ENCODE data around the gene ADGRG2. TPM values are rescaled to one million over a fixed set of nuclear protein-coding genes. Genes with fewer than 3 reads are reported as not detected.

ADGRG2 gene
- polyA plus RNA-seq, 3 donors, result not detected

DNA sequence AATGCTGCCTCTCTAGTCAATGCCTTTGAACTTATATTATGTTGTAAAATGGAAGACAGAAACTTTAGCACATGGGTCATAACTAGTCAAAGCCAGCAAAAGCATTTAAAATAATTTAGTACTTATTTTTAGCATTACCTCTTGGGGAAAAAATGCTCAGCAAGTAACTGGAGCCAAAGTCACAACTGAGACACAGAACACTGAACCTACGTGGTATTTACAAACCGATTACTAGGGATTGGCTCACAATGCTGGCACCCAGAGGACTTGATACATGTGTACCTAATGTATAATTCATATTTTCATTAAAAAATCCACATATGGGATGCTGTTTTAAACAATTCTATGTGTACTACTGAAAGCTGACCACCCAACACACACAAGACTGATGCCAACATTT, 176.8 kb downstream of the ADGRG2 start:
- H3K9me3 ChIP-seq (replicated peaks in 1 of 2; ENCODE audit: control insufficient read depth in 1 of 2, insufficient read depth in 1 of 2, low read length in 2 of 2), result no peaks in the 10 kb centered on the region
- no CpG with 5 or more reads among the region's 2 CpGs for WGBS (ENCODE audit: insufficient coverage)
- no peaks in the 10 kb centered on the region for H3K9me3 Mint-ChIP-seq
- H3K9ac ChIP-seq (ENCODE audit: insufficient read depth, low read length, poor library complexity, severe bottlenecking), result no peak overlapping the region
- H4K20me1 ChIP-seq (ENCODE audit: insufficient read depth, low read length), result no peaks in the 10 kb centered on the region
- TF ChIP-seq, protein P1, sequence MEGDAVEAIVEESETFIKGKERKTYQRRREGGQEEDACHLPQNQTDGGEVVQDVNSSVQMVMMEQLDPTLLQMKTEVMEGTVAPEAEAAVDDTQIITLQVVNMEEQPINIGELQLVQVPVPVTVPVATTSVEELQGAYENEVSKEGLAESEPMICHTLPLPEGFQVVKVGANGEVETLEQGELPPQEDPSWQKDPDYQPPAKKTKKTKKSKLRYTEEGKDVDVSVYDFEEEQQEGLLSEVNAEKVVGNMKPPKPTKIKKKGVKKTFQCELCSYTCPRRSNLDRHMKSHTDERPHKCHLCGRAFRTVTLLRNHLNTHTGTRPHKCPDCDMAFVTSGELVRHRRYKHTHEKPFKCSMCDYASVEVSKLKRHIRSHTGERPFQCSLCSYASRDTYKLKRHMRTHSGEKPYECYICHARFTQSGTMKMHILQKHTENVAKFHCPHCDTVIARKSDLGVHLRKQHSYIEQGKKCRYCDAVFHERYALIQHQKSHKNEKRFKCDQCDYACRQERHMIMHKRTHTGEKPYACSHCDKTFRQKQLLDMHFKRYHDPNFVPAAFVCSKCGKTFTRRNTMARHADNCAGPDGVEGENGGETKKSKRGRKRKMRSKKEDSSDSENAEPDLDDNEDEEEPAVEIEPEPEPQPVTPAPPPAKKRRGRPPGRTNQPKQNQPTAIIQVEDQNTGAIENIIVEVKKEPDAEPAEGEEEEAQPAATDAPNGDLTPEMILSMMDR (IDR thresholded peaks at IDR 0.05), result no peak
- no peak overlapping the region for H3K27ac Mint-ChIP-seq
- H3K4me1 Mint-ChIP-seq, result peaks cover 10% of the 10 kb centered on the region
- no peak overlapping the region for H2AFZ ChIP-seq (ENCODE audit: insufficient read depth, low read depth, low read length, poor library complexity, severe bottlenecking)
- H3K4me3 ChIP-seq (replicated peaks in 1 of 3; ENCODE audit: low read depth in 2 of 3, low read length in 3 of 3), result no peak overlapping the region
- intact Hi-C loops (cut with micrococcal nuclease), result no loop called here
- no peaks in the 10 kb centered on the region for H3K27me3 ChIP-seq (ENCODE audit: control insufficient read depth in 2 of 2, insufficient read depth in 2 of 2, low read length in 2 of 2)
- no peak overlapping the region for H3K27ac ChIP-seq (ENCODE audit: low read depth in 1 of 2, low read length in 2 of 2)
- H3K27me3 Mint-ChIP-seq (ENCODE audit: low read depth in 3 of 3), result peaks cover 0 to 4% (median 2%) of the 10 kb centered on the region in 3 donors
- H3K4me1 ChIP-seq (ENCODE audit: control insufficient read depth in 1 of 2, insufficient read depth in 2 of 2, low read length in 2 of 2), result peaks cover 5 to 8% of the 10 kb centered on the region in 2 donors
- no peaks in the 10 kb centered on the region for H3K79me2 ChIP-seq (ENCODE audit: insufficient read depth, low read length)
- H3K4me3 Mint-ChIP-seq, result no peak overlapping the region
- peaks cover 39 to 66% of the 10 kb centered on the region in 2 donors for H3K36me3 ChIP-seq (replicated peaks in 1 of 2; ENCODE audit: control insufficient read depth in 1 of 2, insufficient read depth in 2 of 2, low read length in 2 of 2)
- peaks cover 45 to 56% of the 10 kb centered on the region in 2 donors for H3K36me3 Mint-ChIP-seq
- no peak overlapping the region for H3K4me2 ChIP-seq (replicated peaks; ENCODE audit: extremely low read depth, low read length, poor library complexity, severe bottlenecking)
- no peak for DNase-seq

DNA sequence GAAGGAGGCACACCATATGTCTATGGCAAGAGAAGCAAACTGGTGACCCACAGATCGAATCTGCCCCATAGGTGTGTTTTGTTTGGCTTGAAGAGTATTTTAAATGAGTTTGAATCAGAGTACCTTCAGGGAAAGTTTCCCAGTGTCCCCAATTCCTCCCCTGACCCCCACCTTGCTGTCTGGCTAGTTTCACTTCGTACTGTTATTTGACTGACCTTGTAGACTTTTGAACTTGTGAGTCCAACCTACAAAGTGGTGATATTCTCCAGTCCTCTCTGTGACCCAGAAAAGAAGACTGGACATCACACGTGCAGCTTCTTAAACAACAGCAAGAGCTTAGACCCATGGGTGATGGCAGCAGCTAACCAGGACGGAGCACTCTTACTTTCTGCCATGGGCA, 177.8 kb downstream of the ADGRG2 start:
- peak overlapping the region in 2 of 7 donors; percentile 26 to 33 for H3K27ac Mint-ChIP-seq
- no peaks in the 10 kb centered on the region for H3K27me3 ChIP-seq (ENCODE audit: control insufficient read depth in 2 of 2, insufficient read depth in 2 of 2, low read length in 2 of 2)
- H3K4me1 Mint-ChIP-seq, result peaks cover 8% of the 10 kb centered on the region
- H3K36me3 ChIP-seq (replicated peaks in 1 of 2; ENCODE audit: control insufficient read depth in 1 of 2, insufficient read depth in 2 of 2, low read length in 2 of 2), result peaks cover 39 to 65% of the 10 kb centered on the region in 2 donors
- DNase-seq, result no peak
- H3K9me3 Mint-ChIP-seq, result no peaks in the 10 kb centered on the region
- H3K4me2 ChIP-seq (replicated peaks; ENCODE audit: extremely low read depth, low read length, poor library complexity, severe bottlenecking), result no peak overlapping the region
- no peak overlapping the region for H2AFZ ChIP-seq (ENCODE audit: insufficient read depth, low read depth, low read length, poor library complexity, severe bottlenecking)
- H3K9me3 ChIP-seq (replicated peaks in 1 of 2; ENCODE audit: control insufficient read depth in 1 of 2, insufficient read depth in 1 of 2, low read length in 2 of 2), result no peaks in the 10 kb centered on the region
- no peak overlapping the region for H3K4me3 ChIP-seq (replicated peaks in 1 of 3; ENCODE audit: low read depth in 2 of 3, low read length in 3 of 3)
- TF ChIP-seq, protein P1 (IDR thresholded peaks at IDR 0.05), result no peak
- intact Hi-C loops (cut with micrococcal nuclease), result no loop called here
- peaks cover 5 to 8% of the 10 kb centered on the region in 2 donors for H3K4me1 ChIP-seq (ENCODE audit: control insufficient read depth in 1 of 2, insufficient read depth in 2 of 2, low read length in 2 of 2)
- H4K20me1 ChIP-seq (ENCODE audit: insufficient read depth, low read length), result no peaks in the 10 kb centered on the region
- no peak overlapping the region for H3K27ac ChIP-seq (ENCODE audit: low read depth in 1 of 2, low read length in 2 of 2)
- no peak overlapping the region for H3K4me3 Mint-ChIP-seq
- peaks cover 0 to 3% (median 0%) of the 10 kb centered on the region in 3 donors for H3K27me3 Mint-ChIP-seq (ENCODE audit: low read depth in 3 of 3)
- WGBS (ENCODE audit: insufficient coverage), result 83% methylated on average over 1 of the region's 4 CpGs
- no peaks in the 10 kb centered on the region for H3K79me2 ChIP-seq (ENCODE audit: insufficient read depth, low read length)
- peaks cover 44 to 52% of the 10 kb centered on the region in 2 donors for H3K36me3 Mint-ChIP-seq
- H3K9ac ChIP-seq (ENCODE audit: insufficient read depth, low read length, poor library complexity, severe bottlenecking), result no peak overlapping the region

All from CD14-positive monocyte (primary cell).